HG02588 (cell line): Measurements from ENCODE around the gene A1BG.

Experiments used
- ATAC-seq: cut with Tn5 transposase; IDR thresholded peaks from one replicate; pipeline ENCODE4 v1.9.1; 2021; ENCODE audit warnings: mild to moderate bottlenecking, moderate library complexity; ENCODE audit not compliant: unreplicated experiment

Gene A1BG

GRCh38 chr19:58352760-58353671 is at the start of gene A1BG:
TSS of gene A1BG (minus strand) at chr19:58353492. CDS start at chr19:58353437, 55 bp downstream.
- ATAC-seq, result no peak

DNA sequence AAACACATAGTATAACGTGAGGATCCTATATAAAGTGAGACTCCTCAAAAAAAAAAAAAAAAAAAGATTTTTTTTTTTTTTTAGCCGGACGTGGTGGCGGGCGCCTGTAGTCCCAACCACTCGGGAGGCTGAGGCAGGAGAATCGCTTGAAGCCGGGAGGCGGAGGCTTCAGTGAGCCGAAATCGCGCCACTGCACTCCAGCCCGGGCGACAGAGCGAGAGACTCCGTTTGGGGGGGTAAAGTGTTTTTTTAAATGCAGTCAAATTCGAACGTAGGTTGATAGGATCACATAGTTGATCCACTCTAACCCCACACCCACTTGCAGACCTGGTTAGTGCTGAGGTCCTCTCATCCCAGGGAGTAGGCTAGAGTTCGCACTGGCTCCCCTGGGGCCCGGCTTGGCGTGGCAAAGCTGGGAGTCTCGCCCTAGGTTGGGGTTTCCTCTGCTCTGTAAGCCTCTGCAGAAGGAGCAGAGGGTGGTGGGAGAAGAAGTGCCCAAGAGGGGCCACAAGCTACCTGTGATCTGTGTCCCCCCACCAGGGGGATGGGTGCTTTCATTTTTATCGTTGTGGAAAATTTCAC is 48.6 kb upstream of the A1BG start:
- ATAC-seq, result no peak

GRCh38 chr19:58400916-58401839 is 47.9 kb upstream of the A1BG start:
- ATAC-seq, result peak; percentile 96

DNA sequence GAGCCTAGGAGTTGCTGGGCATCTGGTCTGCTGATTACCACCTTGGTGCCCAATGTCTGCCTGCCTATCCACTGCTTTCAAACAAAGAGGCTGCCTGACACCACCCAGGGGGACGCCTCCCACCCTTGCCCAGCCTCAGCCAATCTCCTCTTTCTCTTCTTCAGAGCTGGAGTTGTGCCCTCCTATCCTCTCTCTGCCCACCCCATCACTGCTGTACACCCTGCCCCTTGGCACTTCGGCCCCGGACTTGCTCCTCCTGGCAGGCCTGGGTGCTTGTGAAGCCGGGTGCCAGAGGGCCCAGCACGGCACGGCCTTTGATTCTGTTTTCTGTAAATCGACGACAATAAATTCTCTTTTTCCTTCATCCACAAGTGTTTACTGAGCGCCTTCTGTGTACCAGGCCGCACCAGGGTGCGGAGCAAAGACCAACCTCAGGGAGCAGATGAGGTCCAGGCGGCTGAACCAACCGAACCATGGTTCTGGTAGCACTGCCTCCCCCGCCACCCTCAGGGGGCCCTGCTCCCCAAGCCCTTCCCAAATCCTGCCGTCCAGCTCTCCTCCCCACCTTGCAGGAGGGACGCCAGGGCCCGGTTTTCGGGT is 47.1 kb upstream of the A1BG start:
- ATAC-seq, result no peak

DNA sequence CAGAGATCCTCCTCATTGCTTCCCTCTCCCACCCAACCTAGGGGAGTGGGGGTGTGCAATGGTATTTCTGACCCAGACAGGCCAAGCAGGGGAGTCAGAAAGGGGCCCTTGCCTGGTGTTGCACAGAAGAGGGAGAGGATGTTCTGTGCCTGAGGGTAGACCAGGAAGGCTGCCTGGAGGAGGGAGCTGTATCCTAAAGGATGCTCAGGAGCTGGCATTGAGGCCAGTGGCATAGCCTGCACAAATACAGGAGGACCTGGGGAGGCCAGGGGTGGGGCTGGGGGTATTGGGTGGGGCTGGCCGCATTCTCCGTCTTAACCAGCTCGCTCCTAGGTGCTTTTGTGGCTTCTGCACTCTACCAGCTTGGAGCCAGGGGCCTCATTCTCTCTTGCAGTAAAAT is 46.6 kb upstream of the A1BG start:
- no peak for ATAC-seq

GRCh38 chr19:58398545-58398944 is 45.3 kb upstream of the A1BG start:
- ATAC-seq, result no peak

DNA sequence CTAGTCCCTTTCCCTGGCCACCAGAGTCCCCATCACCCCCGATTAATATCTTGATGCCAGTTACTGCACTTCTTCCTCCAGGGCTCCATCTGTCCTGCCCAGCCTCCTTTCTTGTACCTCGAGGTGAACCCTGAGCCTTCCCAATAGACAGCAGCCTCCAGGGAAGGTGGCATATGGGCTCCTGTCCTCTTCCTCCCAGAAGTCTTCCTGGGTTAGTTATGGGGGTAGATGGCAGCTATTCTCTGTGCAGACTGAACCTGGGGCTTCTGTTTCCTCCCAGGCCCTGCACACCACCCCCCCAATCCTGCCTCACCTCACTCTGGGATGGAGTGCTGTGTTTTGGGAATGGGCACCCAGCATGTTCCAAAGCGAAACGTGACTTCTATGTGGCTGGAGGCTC is 44.8 kb upstream of the A1BG start:
- ATAC-seq, result no peak

- no peak for ATAC-seq
Observed at GRCh38 chr19:58397533-58398037, 44.3 kb upstream of the A1BG start.

DNA sequence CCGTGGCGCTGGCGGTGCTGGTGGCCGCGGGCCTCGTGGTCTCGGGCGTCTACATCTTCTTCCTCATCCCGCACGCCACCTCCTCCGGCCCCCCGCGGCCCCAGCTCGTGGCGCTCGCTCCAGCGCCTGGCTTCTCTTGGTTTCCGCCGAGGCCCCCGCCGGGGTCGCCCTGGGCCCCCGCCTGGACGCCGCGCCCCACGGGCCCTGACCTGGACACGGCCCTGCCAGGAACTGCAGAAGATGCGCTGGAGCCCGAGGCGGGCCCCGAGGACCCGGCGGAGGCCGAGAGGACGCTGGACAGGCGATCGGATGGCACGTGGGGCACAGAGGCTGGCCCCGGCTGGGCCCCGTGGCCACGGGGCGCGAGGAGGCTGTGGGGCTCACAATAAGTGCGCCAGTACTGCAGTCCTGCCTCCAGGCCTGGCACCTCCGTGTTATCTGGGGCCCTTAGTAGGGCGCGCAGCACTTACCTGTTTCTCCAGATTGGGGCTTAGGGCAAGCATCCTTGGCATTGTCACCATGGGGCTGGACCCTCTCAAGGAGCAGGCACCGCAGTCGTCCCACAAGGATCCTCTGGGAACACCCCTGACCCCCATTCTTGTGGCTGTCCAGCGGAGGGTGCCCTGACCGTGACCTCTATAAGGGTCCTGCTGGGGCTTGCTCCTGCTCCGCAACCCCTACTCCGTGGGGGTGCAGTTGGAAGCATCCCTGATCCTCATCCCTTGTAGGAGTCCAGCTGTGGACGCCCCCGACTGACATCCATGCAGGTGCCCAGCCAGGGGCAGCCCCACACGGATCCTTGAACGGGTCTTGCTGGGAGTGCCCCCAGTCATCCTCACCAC is 43.6 kb upstream of the A1BG start:
- no peak for ATAC-seq

DNA sequence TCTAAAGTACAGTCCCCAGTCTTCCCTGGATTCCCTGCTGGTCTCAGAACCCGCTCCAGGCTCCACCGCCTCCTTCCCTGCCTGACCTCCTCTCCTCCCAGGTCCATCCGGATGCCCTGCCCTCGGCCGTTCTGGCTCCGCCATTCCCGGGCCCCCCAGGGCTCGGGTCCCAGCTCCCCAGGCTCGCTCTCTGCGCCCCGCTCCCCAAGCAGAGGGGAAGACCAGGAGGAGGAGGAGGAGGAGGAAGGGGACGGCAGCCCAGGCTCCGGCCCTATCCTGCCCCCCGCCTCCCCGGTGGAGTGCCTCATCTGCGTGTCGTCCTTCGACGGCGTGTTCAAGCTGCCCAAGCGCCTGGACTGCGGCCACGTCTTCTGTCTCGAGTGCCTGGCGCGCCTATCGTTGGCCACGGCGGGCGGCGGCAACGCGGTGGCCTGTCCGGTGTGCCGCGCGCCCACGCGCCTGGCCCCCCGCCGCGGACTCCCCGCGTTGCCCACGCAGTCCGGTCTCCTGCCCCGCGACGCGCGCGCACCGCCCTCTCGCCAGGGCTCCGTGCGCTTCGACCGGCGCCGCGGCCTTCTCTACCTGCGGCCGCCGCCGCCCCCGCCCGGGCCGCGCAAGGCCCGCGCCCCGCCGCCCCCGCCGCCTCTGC is 42.8 kb upstream of the A1BG start:
- no peak for ATAC-seq

GRCh38 chr19:58395220-58395978 is 42.1 kb upstream of the A1BG start, which contains the start of gene RNF225:
TSS of gene RNF225 (plus strand) at chr19:58395656. CDS start at chr19:58396090, 434 bp downstream.
- no peak for ATAC-seq

GRCh38 chr19:58394821-58395219 is 41.5 kb upstream of the A1BG start:
- no peak for ATAC-seq

GRCh38 chr19:58393725-58394033 is 40.4 kb upstream of the A1BG start:
- ATAC-seq, result no peak

GRCh38 chr19:58392945-58393724 is 39.8 kb upstream of the A1BG start:
- no peak for ATAC-seq

DNA sequence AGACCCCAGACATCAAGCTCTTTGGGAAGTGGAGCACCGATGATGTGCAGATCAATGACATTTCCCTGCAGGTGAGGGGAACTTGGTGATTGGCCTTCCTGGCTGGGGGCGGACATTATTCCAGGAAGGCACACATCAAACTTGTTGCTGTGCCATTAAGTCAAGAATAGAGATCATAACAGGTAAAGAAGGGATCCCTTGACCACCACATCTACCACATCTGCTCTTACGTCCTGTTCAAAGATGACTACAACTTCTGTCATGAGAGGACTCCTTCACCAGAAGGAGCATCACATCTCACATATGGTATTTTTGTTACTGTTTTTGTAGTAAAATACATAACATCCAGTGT is 34.9 kb upstream of the A1BG start:
- ATAC-seq, result no peak

DNA sequence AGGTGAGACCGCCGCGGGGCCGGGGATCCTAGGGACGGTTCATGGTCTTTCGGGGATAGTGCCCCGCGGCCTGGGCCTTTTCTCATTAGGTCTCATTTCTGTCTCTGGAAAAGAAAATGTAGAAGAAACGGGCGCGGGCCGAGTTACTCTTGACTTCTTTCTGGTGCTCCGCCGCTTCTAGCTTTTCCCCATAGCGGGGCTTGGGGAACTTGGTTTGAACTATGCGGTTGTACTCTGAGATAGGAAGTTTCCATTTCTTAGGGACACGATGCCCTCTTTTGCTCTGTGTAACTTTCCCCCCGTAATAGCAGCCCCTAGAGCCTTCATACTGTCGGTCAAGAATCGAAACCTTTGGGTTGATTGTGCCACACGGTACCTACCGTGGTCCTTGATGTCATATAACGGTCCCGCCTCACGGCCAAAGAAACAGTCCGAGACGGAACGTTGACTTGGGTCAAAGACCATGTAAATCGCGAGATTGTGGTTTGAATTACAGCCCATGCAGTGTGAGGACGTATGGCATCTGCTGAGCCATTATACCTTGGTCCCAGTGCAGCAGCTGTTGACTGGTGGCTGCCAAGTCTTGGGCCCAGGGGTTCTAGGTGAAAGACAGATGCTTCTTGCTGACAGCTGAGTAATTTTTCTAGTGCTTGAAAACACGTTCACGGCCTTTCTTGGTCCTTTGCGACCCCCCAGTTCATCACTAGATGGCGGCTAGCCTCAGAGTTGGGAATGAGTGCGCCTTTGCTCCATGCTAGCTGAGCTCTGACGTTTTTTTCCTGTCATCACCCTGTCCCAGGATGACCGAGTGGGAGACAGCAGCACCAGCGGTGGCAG is 34.3 kb upstream of the A1BG start:
- ATAC-seq, result no peak
